ENCODE results near the gene PTPRU. TPM values are rescaled to one million over a fixed set of nuclear protein-coding genes. Genes with fewer than 3 reads are reported as not detected.
"Not testable (repeated sequence)": the region's sequence is repeated elsewhere in the genome, so short reads cannot be mapped to it uniquely, and the experiment has no call there.

The PTPRU gene
- total and polyA plus RNA-seq, 2 experiments from 2014 or later, result 8.0 to 105 TPM

DNA sequence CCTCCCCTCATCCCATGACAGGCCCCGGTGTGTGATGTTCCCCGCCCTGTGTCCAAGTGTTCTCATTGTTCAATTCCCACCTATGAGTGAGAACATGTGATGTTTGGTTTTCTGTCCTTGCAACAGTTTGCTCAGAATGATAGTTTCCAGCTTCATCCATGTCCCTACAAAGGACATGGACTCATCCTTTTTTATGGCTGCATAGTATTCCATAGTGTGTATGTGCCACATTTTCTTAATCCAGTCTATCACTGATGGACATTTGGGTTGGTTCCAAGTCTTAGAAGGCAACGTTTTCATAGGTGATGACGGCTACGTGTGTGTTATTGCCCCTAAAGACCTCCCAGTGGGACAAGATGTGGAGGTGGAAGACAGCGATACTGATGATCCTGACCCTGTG is 65.4 kb downstream of the PTPRU start:
- not testable (repeated sequence) for H3F3A ChIP-seq (replicated peaks; ENCODE audit: low read depth); ATAC-seq; H3K4me3 ChIP-seq; H3K4me2 ChIP-seq; H3K4me3 Mint-ChIP-seq; H3K9me2 ChIP-seq (ENCODE audit: insufficient read depth); H2AFZ ChIP-seq; H3K9me3 Mint-ChIP-seq; H4K20me1 ChIP-seq (replicated peaks; ENCODE audit: insufficient read depth); H3K79me2 ChIP-seq (replicated peaks; ENCODE audit: insufficient read depth); H3K27ac ChIP-seq (ENCODE audit: low read depth); H3K27me3 ChIP-seq (ENCODE audit: insufficient read depth); H3K4me1 ChIP-seq (ENCODE audit: insufficient read depth); H3K27me3 Mint-ChIP-seq (ENCODE audit: insufficient read depth, low read depth, poor library complexity); H3K27ac Mint-ChIP-seq; H3K36me3 ChIP-seq (ENCODE audit: insufficient read depth); DNase-seq (ENCODE audit: low spot score)
- peaks cover 25% of the 10 kb centered on the region for H3K36me3 Mint-ChIP-seq (ENCODE audit: low read depth)
- H3K4me1 Mint-ChIP-seq, result peaks cover 21% of the 10 kb centered on the region

DNA sequence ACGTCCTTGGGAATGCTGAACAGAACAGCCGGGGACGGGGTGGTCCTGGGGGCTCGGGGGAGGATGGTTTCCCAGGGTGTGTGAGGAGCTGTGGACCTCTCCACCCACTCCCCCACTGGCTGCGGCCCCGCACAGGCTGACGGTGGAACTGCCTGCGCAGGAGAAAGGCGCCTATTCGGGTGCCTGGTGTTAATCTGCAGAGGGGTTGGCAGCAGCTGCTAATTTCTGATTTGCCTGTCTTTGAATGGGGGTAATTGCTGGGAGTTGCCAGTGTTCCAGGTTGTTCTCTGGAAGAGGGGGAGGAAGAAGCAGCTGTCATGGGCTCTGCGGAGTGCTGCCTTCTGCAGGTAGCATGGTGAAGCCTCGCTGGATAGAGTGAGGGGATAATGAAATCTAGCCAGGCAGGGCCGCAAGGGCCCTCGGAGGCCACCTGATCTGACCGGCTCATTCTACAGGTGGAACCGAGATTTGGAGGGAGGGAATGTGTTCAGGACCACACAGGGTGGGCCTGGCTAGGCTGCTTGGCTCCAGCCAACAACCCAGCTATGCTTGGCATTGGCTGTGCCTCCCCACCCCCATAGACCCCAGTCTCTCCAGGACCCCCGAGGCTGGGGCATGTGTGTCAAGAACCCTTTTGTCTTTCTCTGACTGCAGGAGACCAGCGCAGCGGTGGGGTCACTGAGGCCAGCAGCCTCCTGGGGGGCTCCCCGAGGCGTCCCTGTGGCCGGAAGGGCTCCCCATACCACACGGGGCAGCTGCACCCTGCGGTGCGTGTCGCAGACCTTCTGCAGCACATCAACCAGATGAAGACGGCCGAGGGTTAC is 67.1 kb downstream of the PTPRU start:
- Histone ChIP-seq H3K9me2 (ENCODE audit: insufficient read depth) (no peaks in the 10 kb centered on the region), H3K27ac (ENCODE audit: low read depth) (no peak overlapping the region), H3K4me2 (no peak overlapping the region), H3K36me3 (ENCODE audit: insufficient read depth) (peaks cover 3% of the 10 kb centered on the region; the same call in 1 of the 2 replicates), H3K27me3 (ENCODE audit: insufficient read depth) (no peaks in the 10 kb centered on the region), H4K20me1 (replicated peaks; ENCODE audit: insufficient read depth) (no peaks in the 10 kb centered on the region), H2AFZ (no peak overlapping the region), H3K4me1 (ENCODE audit: insufficient read depth) (no peaks in the 10 kb centered on the region), H3F3A (replicated peaks; ENCODE audit: low read depth) (no peaks in the 10 kb centered on the region), H3K4me3 (no peak overlapping the region), H3K79me2 (replicated peaks; ENCODE audit: insufficient read depth) (no peaks in the 10 kb centered on the region)
- Mint-ChIP-seq H3K9me3 (no peaks in the 10 kb centered on the region; the same call in 2 of the 3 replicates), H3K27me3 (ENCODE audit: insufficient read depth, low read depth, poor library complexity) (peaks cover 4% of the 10 kb centered on the region), H3K4me1 (peaks cover 19% of the 10 kb centered on the region), H3K36me3 (ENCODE audit: low read depth) (peaks cover 18% of the 10 kb centered on the region), H3K4me3 (no peak overlapping the region), H3K27ac (peak overlapping the region; percentile 65; the same call in 1 of the 2 replicates)
- peak; percentile 21 for DNase-seq (ENCODE audit: low spot score)
- peak; percentile 74 for ATAC-seq
- TF ChIP-seq EZH2 (IDR thresholded peaks at IDR 0.05; ENCODE audit: low read depth, unreplicated experiment), result no peak

DNA sequence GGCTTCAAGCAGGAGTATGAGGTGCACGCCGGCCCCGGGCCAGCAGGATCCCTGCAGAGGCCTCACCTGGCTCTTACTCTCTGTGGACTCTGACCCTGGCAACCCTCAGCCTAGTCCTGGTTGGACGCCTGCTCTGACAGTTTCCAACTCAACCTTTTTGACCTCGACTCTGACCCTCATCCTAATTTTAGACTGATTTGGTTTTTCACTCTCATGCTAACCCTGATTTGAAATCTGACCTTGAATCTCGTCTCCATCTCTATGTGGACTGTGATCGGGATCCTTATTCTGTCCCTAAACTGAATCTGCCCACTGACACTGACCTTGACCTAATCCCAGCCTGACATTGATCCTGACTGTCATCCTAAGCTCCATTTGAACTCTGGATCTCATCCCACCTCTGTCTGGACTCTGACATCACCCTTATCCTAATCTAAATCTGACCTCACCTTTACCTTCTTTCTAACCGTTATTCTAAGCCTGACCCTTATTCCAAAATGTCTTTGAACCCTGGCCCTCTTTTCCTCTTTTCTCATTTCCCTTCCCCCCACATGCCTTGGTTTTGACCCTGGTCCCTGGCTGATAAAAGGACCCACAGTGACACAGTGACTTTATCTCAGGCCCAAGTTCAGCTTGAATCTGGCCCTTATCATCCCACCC is 67.8 kb downstream of the PTPRU start:
- no peaks in the 10 kb centered on the region for H3F3A ChIP-seq (replicated peaks; ENCODE audit: low read depth)
- H3K9me2 ChIP-seq (ENCODE audit: insufficient read depth), result no peaks in the 10 kb centered on the region
- H2AFZ ChIP-seq, result no peak overlapping the region
- H3K27me3 ChIP-seq (ENCODE audit: insufficient read depth), result no peaks in the 10 kb centered on the region
- Mint-ChIP-seq H3K4me3 (no peak overlapping the region), H3K9me3 (no peaks in the 10 kb centered on the region; the same call in 2 of the 3 replicates), H3K27me3 (ENCODE audit: insufficient read depth, low read depth, poor library complexity) (peaks cover 4% of the 10 kb centered on the region), H3K4me1 (peaks cover 25% of the 10 kb centered on the region), H3K27ac (no peak overlapping the region), H3K36me3 (ENCODE audit: low read depth) (peaks cover 18% of the 10 kb centered on the region)
- no peaks in the 10 kb centered on the region for H4K20me1 ChIP-seq (replicated peaks; ENCODE audit: insufficient read depth)
- no peaks in the 10 kb centered on the region for H3K79me2 ChIP-seq (replicated peaks; ENCODE audit: insufficient read depth)
- peaks cover 3% of the 10 kb centered on the region; the same call in 1 of the 2 replicates for H3K36me3 ChIP-seq (ENCODE audit: insufficient read depth)
- no peaks in the 10 kb centered on the region for H3K4me1 ChIP-seq (ENCODE audit: insufficient read depth)
- no peak overlapping the region for H3K27ac ChIP-seq (ENCODE audit: low read depth)
- peak; percentile 14; the same call in 2 of the 3 replicates for ATAC-seq
- DNase-seq (ENCODE audit: low spot score), result no peak
- no peak overlapping the region for H3K4me2 ChIP-seq
- no peak overlapping the region for H3K4me3 ChIP-seq
- TF ChIP-seq, protein P1, sequence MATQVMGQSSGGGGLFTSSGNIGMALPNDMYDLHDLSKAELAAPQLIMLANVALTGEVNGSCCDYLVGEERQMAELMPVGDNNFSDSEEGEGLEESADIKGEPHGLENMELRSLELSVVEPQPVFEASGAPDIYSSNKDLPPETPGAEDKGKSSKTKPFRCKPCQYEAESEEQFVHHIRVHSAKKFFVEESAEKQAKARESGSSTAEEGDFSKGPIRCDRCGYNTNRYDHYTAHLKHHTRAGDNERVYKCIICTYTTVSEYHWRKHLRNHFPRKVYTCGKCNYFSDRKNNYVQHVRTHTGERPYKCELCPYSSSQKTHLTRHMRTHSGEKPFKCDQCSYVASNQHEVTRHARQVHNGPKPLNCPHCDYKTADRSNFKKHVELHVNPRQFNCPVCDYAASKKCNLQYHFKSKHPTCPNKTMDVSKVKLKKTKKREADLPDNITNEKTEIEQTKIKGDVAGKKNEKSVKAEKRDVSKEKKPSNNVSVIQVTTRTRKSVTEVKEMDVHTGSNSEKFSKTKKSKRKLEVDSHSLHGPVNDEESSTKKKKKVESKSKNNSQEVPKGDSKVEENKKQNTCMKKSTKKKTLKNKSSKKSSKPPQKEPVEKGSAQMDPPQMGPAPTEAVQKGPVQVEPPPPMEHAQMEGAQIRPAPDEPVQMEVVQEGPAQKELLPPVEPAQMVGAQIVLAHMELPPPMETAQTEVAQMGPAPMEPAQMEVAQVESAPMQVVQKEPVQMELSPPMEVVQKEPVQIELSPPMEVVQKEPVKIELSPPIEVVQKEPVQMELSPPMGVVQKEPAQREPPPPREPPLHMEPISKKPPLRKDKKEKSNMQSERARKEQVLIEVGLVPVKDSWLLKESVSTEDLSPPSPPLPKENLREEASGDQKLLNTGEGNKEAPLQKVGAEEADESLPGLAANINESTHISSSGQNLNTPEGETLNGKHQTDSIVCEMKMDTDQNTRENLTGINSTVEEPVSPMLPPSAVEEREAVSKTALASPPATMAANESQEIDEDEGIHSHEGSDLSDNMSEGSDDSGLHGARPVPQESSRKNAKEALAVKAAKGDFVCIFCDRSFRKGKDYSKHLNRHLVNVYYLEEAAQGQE (IDR thresholded peaks at IDR 0.05; ENCODE audit: unreplicated experiment), result no peak
- TF ChIP-seq, protein P2, sequence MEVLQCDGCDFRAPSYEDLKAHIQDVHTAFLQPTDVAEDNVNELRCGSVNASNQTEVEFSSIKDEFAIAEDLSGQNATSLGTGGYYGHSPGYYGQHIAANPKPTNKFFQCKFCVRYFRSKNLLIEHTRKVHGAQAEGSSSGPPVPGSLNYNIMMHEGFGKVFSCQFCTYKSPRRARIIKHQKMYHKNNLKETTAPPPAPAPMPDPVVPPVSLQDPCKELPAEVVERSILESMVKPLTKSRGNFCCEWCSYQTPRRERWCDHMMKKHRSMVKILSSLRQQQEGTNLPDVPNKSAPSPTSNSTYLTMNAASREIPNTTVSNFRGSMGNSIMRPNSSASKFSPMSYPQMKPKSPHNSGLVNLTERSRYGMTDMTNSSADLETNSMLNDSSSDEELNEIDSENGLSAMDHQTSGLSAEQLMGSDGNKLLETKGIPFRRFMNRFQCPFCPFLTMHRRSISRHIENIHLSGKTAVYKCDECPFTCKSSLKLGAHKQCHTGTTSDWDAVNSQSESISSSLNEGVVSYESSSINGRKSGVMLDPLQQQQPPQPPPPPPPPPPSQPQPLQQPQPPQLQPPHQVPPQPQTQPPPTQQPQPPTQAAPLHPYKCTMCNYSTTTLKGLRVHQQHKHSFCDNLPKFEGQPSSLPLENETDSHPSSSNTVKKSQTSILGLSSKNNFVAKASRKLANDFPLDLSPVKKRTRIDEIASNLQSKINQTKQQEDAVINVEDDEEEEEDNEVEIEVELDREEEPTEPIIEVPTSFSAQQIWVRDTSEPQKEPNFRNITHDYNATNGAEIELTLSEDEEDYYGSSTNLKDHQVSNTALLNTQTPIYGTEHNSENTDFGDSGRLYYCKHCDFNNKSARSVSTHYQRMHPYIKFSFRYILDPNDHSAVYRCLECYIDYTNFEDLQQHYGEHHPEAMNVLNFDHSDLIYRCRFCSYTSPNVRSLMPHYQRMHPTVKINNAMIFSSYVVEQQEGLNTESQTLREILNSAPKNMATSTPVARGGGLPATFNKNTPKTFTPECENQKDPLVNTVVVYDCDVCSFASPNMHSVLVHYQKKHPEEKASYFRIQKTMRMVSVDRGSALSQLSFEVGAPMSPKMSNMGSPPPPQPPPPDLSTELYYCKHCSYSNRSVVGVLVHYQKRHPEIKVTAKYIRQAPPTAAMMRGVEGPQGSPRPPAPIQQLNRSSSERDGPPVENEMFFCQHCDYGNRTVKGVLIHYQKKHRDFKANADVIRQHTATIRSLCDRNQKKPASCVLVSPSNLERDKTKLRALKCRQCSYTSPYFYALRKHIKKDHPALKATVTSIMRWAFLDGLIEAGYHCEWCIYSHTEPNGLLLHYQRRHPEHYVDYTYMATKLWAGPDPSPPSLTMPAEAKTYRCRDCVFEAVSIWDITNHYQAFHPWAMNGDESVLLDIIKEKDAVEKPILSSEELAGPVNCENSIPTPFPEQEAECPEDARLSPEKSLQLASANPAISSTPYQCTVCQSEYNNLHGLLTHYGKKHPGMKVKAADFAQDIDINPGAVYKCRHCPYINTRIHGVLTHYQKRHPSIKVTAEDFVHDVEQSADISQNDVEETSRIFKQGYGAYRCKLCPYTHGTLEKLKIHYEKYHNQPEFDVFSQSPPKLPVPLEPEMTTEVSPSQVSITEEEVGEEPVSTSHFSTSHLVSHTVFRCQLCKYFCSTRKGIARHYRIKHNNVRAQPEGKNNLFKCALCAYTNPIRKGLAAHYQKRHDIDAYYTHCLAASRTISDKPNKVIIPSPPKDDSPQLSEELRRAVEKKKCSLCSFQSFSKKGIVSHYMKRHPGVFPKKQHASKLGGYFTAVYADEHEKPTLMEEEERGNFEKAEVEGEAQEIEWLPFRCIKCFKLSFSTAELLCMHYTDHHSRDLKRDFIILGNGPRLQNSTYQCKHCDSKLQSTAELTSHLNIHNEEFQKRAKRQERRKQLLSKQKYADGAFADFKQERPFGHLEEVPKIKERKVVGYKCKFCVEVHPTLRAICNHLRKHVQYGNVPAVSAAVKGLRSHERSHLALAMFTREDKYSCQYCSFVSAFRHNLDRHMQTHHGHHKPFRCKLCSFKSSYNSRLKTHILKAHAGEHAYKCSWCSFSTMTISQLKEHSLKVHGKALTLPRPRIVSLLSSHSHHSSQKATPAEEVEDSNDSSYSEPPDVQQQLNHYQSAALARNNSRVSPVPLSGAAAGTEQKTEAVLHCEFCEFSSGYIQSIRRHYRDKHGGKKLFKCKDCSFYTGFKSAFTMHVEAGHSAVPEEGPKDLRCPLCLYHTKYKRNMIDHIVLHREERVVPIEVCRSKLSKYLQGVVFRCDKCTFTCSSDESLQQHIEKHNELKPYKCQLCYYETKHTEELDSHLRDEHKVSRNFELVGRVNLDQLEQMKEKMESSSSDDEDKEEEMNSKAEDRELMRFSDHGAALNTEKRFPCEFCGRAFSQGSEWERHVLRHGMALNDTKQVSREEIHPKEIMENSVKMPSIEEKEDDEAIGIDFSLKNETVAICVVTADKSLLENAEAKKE (CRISPR knock-in tag; IDR thresholded peaks at IDR 0.05), result no peak
- no peak for TF ChIP-seq ZNF114 (CRISPR knock-in tag; IDR thresholded peaks at IDR 0.05)

All from GM23338 (cell line).